ENCODE data around the gene SMYD1.

DNA sequence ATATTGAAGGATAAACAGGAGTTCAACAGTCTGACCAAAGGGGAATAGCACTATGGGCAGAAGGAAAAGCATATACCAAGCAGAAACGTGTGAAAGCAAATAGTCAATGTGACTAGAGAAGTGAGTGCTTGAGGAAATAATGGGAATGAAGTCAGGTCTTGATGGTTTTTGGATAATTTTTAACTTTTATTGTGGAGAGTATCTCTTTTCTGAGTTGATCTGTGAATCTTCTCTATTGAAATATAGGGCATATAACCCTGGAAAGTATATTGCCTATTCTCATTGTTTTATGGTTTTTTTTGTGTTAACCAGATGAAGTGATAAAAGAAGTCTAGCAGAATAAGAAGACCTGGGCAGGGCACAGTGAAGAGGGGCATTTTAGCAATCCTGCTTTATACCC, 76.6 kb downstream of the SMYD1 start:
- no peak for TF ChIP-seq CTCF (IDR thresholded peaks at IDR 0.05 in 2 of 3, conservative IDR thresholded peaks at IDR 0.05 in 1 of 3; ENCODE audit: control insufficient read depth in 2 of 3, extremely low read depth in 1 of 3, insufficient read depth in 1 of 3, low read depth in 3 of 3, low read length in 3 of 3)
- TF ChIP-seq FOXM1 (IDR thresholded peaks at IDR 0.05; ENCODE audit: low read depth, low read length), result no peak
- TF ChIP-seq MEF2A (IDR thresholded peaks at IDR 0.05; ENCODE audit: insufficient read depth, low read depth, low read length), result no peak
- no peak for TF ChIP-seq EZH2 (IDR thresholded peaks at IDR 0.05; ENCODE audit: borderline replicate concordance, control insufficient read depth, low read depth, low read length)
- no peak for TF ChIP-seq CREM (IDR thresholded peaks at IDR 0.05; ENCODE audit: low read depth)
- TF ChIP-seq LARP7 (IDR thresholded peaks at IDR 0.05), result no peak
- no peak for TF ChIP-seq CHD1 (IDR thresholded peaks at IDR 0.05; ENCODE audit: low read depth, low read length)
- no peak for TF ChIP-seq ASH2L (IDR thresholded peaks at IDR 0.05; ENCODE audit: borderline replicate concordance, low read depth)
- TF ChIP-seq POLR2AphosphoS5 (IDR thresholded peaks at IDR 0.05; ENCODE audit: low read length), result no peak
- TF ChIP-seq POLR2A (IDR thresholded peaks at IDR 0.05; ENCODE audit: low read depth, low read length), result no peak
- TF ChIP-seq SMC3 (IDR thresholded peaks at IDR 0.05; ENCODE audit: borderline replicate concordance, low read length), result no peak
- no peak for TF ChIP-seq RELB (IDR thresholded peaks at IDR 0.05; ENCODE audit: low read depth)
- TF ChIP-seq, protein P1, sequence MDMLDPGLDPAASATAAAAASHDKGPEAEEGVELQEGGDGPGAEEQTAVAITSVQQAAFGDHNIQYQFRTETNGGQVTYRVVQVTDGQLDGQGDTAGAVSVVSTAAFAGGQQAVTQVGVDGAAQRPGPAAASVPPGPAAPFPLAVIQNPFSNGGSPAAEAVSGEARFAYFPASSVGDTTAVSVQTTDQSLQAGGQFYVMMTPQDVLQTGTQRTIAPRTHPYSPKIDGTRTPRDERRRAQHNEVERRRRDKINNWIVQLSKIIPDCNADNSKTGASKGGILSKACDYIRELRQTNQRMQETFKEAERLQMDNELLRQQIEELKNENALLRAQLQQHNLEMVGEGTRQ (IDR thresholded peaks at IDR 0.05; ENCODE audit: borderline replicate concordance, low read depth, low read length), result no peak

Measured in GM12878 (cell line).